NCI-H1105 treated with DMSO at 0.1 percent for 48 hours (cell line): ENCODE data around the gene IL36B.

Experiments
- DNase-seq: peaks from one replicate; lab custom pipeline; 2025; lab: John Stamatoyannopoulos, UW

The IL36B gene

GRCh38 chr2:113009622-113010021, 43.0 kb downstream of the IL36B start:
- DNase-seq, result no peak

GRCh38 chr2:113007250-113007649, 45.4 kb downstream of the IL36B start:
- DNase-seq, result no peak

GRCh38 chr2:113005030-113005509, 47.6 kb downstream of the IL36B start, which contains the start of gene IL36A:
TSS of gene IL36A (plus strand) at chr2:113005459. CDS start at chr2:113005872, 413 bp downstream.
- DNase-seq, result no peak

GRCh38 chr2:113002677-113003076, 50.0 kb downstream of the IL36B start:
- no peak for DNase-seq

- DNase-seq, result no peak
These were observed 52.2 kb downstream of the IL36B start for GRCh38 chr2:113000436-113000835.

GRCh38 chr2:112997151-112997550, 55.5 kb downstream of the IL36B start:
- no peak for DNase-seq

GRCh38 chr2:112996635-112997034, 56.0 kb downstream of the IL36B start:
- no peak for DNase-seq

- no peak for DNase-seq
These were observed 57.2 kb downstream of the IL36B start for GRCh38 chr2:112995346-112995920.

- no peak for DNase-seq
These were observed 58.0 kb downstream of the IL36B start for GRCh38 chr2:112994648-112995047.

GRCh38 chr2:112993831-112994230, 58.8 kb downstream of the IL36B start:
- no peak for DNase-seq

GRCh38 chr2:112989611-112990010, 63.1 kb downstream of the IL36B start:
- DNase-seq, result no peak

- no peak for DNase-seq
These were observed 67.6 kb downstream of the IL36B start for GRCh38 chr2:112985090-112985489.

- no peak for DNase-seq
These were observed 72.1 kb downstream of the IL36B start for GRCh38 chr2:112980537-112980936.

- no peak for DNase-seq
These were observed 72.9 kb downstream of the IL36B start for GRCh38 chr2:112979731-112980130.

GRCh38 chr2:112977559-112978056, 75.1 kb downstream of the IL36B start, which contains the start of gene IL36G:
TSS of gene IL36G (plus strand) at chr2:112978006. CDS start at chr2:112978639, 633 bp downstream.
- no peak for DNase-seq
